ENCODE results near the gene EMILIN2. TPM values are rescaled to one million over a fixed set of nuclear protein-coding genes. Genes with fewer than 3 reads are reported as not detected.
"Not testable (repeated sequence)": the region's sequence is repeated elsewhere in the genome, so short reads cannot be mapped to it uniquely, and the experiment has no call there.

EMILIN2 gene
- total RNA-seq, 1 experiment from 2014 or later = 11.7 TPM

GRCh38 chr18:2851771-2852170, 5.0 kb downstream of the EMILIN2 start:
- TF ChIP-seq, protein P1, sequence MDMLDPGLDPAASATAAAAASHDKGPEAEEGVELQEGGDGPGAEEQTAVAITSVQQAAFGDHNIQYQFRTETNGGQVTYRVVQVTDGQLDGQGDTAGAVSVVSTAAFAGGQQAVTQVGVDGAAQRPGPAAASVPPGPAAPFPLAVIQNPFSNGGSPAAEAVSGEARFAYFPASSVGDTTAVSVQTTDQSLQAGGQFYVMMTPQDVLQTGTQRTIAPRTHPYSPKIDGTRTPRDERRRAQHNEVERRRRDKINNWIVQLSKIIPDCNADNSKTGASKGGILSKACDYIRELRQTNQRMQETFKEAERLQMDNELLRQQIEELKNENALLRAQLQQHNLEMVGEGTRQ (CRISPR knock-in tag; IDR thresholded peaks at IDR 0.05) = no peak
- TF ChIP-seq ZNF512 (CRISPR knock-in tag; IDR thresholded peaks at IDR 0.05; ENCODE audit: borderline replicate concordance) (no peak), PRDM15 (CRISPR knock-in tag; IDR thresholded peaks at IDR 0.05) (no peak), ATF6 (CRISPR knock-in tag; IDR thresholded peaks at IDR 0.05) (no peak), ATF3 (CRISPR knock-in tag; conservative IDR thresholded peaks at IDR 0.05) (no peak), NFATC4 (CRISPR knock-in tag; IDR thresholded peaks at IDR 0.05) (no peak), SP1 (CRISPR knock-in tag; conservative IDR thresholded peaks at IDR 0.05) (no peak), E2F4 (CRISPR knock-in tag; IDR thresholded peaks at IDR 0.05; ENCODE audit: borderline replicate concordance, low read depth) (no peak), RELA (CRISPR knock-in tag; IDR thresholded peaks at IDR 0.05; ENCODE audit: borderline replicate concordance) (no peak), ZNF263 (CRISPR knock-in tag; IDR thresholded peaks at IDR 0.05; ENCODE audit: low read depth) (no peak), ZNF232 (CRISPR knock-in tag; IDR thresholded peaks at IDR 0.05) (no peak), NFE2L1 (CRISPR knock-in tag; IDR thresholded peaks at IDR 0.05) (no peak)
- TF ChIP-seq, protein P2, sequence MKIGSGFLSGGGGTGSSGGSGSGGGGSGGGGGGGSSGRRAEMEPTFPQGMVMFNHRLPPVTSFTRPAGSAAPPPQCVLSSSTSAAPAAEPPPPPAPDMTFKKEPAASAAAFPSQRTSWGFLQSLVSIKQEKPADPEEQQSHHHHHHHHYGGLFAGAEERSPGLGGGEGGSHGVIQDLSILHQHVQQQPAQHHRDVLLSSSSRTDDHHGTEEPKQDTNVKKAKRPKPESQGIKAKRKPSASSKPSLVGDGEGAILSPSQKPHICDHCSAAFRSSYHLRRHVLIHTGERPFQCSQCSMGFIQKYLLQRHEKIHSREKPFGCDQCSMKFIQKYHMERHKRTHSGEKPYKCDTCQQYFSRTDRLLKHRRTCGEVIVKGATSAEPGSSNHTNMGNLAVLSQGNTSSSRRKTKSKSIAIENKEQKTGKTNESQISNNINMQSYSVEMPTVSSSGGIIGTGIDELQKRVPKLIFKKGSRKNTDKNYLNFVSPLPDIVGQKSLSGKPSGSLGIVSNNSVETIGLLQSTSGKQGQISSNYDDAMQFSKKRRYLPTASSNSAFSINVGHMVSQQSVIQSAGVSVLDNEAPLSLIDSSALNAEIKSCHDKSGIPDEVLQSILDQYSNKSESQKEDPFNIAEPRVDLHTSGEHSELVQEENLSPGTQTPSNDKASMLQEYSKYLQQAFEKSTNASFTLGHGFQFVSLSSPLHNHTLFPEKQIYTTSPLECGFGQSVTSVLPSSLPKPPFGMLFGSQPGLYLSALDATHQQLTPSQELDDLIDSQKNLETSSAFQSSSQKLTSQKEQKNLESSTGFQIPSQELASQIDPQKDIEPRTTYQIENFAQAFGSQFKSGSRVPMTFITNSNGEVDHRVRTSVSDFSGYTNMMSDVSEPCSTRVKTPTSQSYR (CRISPR knock-in tag; IDR thresholded peaks at IDR 0.05) = no peak
- no peak for DNase-seq (ENCODE audit: low spot score)
- ATAC-seq = no peak
- Mint-ChIP-seq H3K27ac (no peak overlapping the region), H3K9me3 (no peaks in the 10 kb centered on the region), H3K4me3 (no peak overlapping the region), H3K4me1 (peaks cover 23% of the 10 kb centered on the region), H3K27me3 (ENCODE audit: low read depth) (peaks cover 33% of the 10 kb centered on the region), H3K36me3 (no peaks in the 10 kb centered on the region)
- ChIA-PET CTCF (interaction anchor here (0.6 kb wide), 1 partner anchor 134 kb away, joined by 3 read pairs; no protein-coding TSS in a partner anchor), POLR2A (no interaction called here)

DNA sequence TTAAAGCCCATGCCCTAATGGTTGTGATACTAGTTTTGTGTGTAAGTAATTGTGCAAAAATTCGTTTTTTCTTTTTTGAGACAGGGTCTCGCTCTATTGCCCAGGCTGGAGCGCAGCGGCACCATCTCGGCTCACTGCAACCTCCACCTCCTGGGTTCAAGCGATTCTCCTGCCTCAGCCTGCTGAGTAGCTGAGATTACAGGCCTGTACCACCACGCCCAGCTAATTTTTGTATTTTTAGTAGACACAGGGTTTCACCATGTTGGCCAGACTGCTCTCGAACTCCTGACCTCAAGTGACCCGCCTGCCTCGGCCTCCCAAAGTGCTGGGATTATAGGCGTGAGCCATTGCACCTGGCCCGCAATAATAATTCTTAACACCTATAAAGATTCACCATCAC, 5.7 kb downstream of the EMILIN2 start:
- Mint-ChIP-seq H3K4me1 (peaks cover 23% of the 10 kb centered on the region), H3K27me3 (ENCODE audit: low read depth) (peaks cover 32% of the 10 kb centered on the region)
- H3K36me3 Mint-ChIP-seq; CTCF ChIA-PET; ATAC-seq; POLR2A ChIA-PET; H3K27ac Mint-ChIP-seq; DNase-seq (ENCODE audit: low spot score); H3K9me3 Mint-ChIP-seq; H3K4me3 Mint-ChIP-seq: not testable (repeated sequence)

All from WTC11 (cell line).